Measurements from ENCODE around the gene FBXL19.
"Not testable (repeated sequence)": the region's sequence is repeated elsewhere in the genome, so short reads cannot be mapped to it uniquely, and the experiment has no call there.

FBXL19 gene, protein sequence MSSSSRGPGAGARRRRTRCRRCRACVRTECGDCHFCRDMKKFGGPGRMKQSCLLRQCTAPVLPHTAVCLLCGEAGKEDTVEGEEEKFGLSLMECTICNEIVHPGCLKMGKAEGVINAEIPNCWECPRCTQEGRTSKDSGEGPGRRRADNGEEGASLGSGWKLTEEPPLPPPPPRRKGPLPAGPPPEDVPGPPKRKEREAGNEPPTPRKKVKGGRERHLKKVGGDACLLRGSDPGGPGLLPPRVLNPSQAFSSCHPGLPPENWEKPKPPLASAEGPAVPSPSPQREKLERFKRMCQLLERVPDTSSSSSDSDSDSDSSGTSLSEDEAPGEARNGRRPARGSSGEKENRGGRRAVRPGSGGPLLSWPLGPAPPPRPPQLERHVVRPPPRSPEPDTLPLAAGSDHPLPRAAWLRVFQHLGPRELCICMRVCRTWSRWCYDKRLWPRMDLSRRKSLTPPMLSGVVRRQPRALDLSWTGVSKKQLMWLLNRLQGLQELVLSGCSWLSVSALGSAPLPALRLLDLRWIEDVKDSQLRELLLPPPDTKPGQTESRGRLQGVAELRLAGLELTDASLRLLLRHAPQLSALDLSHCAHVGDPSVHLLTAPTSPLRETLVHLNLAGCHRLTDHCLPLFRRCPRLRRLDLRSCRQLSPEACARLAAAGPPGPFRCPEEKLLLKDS

DNA sequence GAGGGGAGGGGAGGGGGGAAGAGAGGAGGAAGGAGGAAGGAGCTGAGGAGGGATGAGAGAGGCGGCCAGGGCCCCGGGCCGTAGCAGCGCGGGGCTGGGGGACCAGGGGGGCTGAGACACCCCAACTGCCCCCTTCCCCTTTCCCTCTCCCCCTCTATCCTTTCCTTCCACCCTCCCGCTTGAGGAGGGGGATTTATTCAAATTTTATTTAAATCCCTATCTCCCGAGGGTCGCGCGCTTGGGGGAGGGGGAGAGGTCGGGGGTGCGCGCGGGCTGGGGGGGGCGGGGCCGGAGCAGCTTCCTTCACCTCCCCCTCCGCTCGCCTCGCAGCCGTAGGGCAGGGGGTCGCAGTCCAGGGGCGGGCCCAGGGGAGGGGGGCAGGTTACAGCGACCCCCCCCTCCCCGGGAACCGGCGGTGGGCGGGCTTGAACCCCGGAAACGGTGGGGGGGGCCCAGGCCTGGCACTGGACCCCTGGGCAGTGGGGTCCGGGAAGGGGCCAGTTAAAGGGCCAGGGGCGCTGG is at the start of gene FBXL19:
Gene FBXL19 (plus strand): TSS at position 19 of the 522 bp plus-strand sequence. CDS start 2,183 bp downstream, outside the sequence.
- DNase-seq, result no peak

DNA sequence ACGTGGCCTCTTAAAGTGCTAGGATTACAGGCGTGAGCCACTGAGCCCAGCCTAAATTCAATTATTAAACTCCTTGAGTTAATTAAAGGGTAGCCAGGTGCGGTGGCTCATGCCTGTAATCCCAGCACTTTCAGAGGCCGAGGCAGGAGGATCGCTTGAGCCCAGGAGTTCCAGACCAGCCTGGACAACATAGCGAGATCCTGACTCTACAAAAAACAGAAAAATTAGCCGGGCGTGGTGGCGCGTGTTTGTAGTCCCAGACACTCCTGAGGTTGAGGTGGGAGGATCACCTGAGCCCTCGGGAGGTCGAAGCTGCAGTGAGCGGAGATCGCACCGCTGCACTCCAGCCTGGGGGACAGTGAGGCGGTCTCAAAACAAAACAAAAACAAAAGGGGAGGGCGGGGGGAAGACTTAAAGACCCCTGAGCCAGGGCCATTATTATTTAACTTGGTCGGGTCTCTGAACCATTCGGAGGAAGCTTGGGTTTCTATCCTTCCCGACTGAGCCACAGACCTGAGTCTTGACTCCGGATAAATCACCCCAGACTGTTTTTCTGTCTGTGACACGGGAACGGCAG is 49.0 kb upstream of the FBXL19 start:
- DNase-seq, result no peak

DNA sequence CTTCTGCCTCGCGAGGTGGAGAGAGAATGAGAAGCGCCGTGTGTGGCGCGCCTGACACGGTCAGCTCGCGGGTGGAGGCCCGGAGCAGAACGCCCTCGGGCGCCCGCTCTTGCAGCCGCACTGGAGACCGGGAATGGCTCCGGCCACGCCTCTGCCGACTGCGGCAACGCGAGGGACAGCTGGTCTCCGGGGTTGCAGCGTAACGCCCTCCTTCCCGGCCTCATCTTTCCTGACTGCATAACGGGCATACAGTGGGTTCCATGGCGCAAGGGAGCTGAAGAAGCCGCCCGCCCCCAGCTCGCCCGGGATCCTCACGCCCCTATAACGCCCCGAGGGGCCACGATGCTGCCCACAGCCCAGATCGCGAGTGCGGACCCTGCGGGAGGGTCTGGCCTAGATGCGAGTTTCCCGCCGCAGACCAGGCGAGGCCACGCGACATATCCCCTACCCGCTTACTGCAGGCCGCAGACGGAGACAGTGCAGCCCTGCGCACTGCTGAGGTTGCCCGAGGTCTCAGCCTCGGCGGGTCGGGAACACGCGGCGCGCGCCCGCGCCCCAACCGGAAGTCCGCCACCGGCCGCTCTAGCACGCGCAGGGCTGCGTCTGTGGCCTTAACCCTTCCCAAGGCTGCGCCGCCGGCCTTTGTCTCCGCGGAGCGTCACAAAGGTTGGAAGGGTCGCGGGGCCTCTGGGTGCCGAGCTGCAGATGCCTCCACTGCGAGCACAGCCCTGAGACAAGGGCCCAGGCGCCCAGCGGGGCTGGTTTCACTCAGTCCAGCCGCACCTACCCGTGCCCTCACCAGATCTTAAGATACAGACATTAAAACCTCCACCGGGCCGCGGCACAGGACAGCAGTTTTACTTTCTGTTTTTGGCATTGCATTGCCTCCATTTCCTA is 48.3 kb upstream of the FBXL19 start:
- DNase-seq, result peak; percentile 97

DNA sequence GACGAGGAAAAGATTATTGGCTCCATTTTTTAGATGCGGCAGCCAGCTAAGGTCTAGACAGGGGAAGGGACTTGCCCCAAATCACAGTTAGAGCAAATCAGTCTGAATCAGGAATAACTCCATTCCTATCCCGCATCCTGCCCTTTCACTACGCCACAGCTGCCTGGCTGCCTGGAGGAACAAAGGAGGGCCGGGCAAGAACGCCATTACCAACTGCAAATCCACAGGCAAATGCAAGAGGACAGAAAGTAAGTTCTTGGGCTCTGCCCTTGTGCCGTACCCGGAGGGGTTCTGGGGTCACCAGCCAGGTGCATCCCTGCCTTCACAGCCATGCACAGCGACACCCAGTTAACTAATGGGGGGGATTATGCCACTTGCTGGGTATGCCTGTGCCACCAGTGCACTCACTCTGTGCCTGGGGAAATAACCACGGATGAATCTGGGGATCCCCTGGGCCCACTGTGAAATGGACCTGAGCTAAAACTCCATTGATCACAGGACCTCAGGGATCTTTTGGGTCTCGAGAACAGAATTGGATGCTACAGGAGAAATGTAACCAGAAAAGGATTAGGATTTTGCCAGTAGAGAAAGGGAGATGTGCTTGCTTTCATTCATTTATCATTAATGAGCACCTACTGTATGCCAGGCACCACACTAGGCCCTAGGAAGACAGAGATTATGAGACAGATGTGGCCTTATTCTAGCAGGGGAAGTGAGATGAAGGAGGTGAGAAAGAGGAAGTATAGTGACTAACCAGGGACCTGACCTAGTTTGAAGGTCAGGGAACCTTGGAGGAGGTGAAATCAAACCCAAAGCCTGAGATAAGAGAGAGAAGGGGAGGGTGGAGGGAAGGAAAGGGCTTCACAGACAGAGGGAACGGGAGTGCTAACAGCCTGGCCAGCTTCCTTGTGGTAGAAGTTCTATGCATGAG is 47.2 kb upstream of the FBXL19 start:
- DNase-seq, result no peak

DNA sequence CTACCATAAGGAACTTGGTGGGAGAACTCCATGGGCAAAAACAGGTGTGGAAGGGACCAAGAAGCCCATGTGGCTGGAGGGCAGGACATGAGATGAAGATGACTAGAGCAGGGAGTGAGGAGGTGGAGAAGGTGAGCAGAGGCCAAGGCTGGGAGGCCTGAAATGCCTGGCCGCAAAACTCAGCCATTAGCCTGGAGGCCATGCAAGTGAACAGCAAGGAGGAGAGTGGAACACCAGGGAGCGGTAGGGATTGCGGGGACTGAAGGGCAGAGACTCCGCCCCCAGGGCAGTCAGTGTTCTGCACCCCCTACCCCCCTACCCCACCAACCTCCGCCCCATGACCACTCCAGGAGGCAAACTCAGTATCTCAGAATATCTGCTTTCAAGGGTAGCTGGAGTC is 46.5 kb upstream of the FBXL19 start:
- peak; percentile 37 for DNase-seq

DNA sequence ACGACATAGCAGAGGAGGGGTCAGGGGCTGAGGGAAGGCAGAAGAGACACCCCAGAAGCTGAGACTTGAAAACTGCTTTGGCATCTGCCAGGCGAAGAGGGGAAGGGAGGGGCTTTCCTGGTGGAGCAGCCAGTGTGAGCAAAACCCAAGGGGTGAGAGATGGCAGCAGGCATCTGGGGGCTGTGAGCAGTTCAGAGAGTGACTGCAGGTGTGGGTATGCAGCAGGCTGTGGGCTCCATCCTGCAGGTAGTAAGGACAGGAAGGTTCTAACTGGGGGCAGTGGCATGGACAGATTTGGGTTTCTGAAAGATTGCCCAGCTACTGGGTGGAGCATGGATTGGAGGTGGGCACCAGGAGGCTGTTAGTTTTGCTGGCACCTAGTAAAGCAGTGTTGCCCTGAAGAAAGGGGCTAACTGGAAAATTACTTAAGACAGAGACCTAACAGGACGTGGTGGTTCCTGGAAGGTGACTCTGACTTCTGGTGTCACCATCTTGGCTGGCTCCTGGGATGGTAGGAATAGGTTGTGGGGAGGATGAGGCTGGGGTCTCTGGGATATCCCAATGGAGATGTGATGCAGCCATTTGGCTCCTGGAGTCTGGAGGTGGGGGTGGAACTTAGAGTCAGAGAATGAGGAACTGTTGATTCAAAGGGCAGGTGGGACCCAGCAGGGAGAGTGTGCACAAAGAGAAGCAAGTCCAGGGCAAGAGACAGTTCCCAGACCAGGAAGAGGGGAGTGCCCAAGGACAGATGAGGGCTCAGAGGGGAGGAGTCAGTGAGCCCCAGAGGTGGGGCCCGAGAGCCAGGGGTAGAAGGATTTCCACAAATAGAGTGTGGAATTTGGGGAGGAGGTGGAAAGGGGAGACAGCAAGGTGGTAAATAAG is 40.7 kb upstream of the FBXL19 start:
- DNase-seq, result no peak

DNA sequence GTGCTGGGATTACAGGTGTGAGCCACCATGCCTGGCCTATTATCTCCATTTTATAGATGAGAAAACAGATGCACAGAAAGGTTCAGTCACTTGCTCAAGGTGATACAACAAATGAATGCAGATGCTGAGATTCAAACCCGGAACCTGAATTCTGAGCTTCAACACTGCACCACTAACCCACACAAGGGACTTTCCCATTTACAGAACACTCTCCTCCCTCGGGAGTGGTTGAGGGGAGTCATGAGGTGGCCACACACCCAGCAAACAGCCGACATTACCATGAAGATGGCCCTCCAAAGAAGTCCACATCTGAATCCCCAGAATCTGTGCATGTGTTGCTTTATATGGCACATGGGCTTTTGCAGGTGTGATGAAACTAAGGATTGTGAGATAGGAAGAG is 38.6 kb upstream of the FBXL19 start:
- no peak for DNase-seq

DNA sequence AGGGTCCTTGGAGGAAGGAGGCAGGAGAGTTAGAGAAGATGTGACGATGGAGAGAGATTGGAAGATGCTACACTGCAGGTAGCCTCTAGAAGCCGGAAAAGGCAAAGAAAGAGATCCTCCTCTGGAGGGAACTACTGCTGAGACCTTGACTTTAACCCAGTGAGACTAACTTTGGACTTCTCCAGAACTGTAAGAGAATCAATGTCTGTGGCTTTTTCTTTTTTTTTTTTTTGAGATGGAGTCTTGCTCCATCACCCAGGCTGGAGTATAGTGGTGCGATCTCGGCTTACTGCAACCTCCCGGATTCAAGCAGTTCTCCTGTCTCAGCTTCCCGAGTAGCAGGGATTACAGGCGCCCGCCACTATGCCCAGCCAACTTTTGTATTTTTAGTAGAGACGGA is 38.2 kb upstream of the FBXL19 start:
- no peak for DNase-seq

DNA sequence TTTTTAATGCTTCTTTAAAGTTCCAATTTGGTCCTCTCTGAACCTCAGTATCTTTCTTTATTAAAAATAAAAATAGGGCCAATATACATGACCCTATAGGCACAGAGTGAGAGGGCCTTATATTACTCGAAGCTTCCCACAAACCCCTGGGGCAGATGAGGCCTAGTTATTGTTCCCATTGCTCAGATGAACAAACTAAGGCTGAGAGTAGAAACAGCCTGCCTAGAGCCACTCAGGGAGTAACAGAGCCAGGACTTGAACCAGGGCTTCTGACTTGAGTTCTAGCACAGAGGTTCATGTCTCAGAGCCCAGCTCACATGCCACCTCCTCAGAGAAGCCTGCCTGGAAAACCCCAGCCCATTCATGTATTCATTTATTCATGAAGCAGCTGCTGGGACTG is 37.2 kb upstream of the FBXL19 start:
- DNase-seq, result no peak

DNA sequence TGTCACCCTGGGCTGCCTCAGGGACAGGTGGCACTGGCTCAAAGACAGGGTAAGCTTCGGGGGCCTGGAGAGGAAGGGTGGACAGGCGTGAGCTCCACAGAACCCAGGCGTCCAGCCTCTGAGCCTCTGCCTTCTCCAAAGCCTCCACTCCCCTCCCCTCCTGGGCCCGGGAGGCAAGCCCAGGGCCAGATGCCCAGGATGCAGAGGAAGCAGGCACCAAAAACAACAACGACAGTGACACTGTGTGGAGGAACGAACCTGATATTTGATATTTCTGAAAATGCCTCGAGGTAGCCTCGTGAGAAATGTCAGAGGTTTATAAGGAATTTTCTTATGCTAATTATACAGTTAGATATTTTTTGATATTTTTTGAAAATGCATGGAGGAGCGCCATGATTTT is 35.4 kb upstream of the FBXL19 start:
- no peak for DNase-seq

DNA sequence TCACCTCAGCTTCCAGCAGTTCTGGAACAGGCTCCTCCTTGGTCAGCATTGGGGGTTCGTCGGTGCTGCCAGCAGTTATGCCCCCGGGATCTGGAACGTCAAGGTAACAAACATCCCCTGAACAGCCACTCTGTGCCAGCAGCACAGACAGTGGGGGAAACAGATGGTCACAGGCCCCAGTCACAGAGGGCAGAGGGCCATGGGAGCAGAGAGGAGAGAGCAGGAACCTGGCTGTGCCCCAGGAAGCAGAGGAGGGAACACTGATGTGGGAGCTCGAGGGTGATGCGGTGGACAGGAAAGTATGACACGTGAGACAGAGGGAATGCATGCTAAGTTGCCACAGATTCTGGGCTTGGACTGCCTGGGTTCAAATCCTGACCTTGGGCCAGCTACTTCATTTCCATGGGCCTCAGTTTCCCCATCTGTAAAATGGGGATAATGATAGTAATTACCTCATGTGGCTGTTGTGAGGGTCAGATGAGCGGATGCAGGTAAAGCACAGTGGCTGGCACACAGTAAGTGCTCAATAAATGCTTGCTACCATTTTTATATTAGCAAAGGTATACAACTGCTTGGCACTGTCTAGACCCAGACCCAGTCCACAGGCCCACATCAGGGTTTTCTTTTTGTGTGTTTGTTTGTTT is 34.4 kb upstream of the FBXL19 start:
- no peak for DNase-seq

DNA sequence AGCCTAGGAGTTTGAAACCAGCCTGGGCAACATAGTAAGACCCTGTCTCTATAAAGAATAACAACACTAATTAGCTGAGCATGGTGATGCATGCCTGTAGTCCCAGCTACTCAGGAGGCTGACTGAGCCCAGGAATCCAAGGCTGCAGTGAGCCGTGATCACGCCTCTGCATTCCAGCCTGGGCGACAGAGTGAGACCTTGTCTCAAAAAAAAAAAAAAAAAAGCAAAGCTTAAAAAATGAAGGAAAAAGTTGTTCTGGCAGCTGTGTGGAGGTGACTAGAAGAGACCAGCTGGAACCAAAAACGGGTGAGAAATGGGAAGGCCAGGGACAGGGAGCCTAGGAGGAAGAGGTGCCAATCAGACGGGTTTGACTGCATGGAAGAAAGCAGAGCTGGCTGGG is 33.7 kb upstream of the FBXL19 start:
- no peak for DNase-seq

DNA sequence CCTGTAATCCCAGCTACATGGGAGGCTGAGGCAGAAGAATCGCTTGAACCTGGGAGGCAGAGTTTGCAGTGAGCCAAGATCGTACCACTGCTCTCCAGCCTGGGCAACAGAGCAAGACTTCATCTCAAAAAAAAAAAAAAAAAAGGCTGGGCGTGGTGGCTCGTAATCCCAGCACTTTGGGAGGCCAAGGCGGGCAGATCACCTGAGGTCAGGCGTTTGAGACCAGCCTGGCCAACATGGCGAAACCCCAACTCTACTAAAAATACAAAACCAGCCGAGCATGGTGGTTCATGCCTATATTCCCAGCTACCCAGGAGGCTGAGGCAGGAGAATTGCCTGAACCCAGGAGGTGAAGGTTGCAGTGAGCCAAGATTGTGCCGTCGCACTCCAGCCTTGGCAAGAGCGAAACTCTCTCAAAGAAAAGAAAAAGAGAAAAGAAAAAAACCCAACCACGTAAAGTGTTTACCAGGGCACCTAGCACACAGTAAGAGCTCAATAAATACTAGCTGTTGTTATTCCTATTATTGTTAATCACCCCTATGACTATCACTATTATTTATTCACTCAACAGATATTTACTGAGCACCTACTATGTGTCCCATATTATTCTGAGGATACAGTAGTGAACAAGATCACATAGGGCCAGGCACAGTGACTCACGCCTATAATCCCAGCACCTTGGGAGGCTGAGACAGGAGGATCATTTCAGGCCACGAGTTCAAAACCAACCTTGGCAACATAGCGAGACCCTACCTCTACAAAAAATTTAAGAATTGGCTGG is 32.1 kb upstream of the FBXL19 start:
- DNase-seq, result not testable (repeated sequence)

DNA sequence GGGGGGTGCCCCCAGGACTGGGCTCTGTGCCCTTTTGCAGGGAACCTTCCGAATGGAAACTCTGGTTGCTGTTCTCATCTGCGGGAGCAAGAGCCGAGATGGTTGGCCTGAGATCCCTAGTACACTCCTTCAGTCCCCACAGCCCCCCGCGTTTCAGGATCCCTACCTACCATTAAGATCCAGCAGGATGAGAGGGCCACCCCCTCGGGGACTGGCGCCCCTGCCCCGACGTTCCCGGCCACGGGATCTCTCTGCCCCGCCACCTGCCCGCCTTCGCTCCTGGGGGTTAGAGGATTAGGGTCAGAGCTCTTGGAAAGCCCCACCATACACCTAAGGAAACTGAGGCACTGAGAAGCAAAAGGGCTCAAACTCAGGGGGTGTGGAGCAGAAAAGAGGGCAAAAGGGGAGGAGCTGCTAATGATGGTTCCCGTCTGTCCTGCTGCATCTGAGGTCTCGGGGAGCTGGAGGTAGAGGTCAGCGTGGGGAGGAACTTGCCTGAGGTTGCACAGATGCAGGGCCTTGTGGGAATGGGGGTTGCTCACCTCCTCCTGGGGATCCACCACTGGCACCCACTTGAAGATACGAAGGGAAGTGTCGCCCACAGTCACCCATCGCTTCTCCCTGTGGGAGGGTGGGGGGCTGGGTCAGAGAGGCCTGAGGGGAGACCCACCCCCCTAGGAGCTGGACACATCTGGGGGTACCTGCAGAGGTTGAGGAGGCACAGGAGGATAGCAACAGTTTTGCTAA is 30.5 kb upstream of the FBXL19 start:
- DNase-seq, result no peak

DNA sequence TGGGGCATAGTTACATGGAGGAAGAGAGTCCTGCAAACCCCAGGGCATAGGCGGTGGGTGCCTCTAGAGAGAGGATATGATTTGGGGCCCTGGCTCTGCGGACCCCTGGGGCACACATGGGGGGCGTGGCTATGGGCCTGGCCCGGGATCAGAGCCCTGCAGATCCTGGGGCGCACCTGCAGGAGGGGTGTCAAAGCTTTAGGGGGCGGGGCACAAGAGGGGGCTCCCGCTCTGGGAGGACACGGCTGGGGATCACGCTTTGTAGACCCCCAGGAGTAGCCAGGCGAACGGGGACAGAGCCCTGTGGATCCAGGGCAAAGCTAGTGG is 30.0 kb upstream of the FBXL19 start:
- DNase-seq, result no peak

DNA sequence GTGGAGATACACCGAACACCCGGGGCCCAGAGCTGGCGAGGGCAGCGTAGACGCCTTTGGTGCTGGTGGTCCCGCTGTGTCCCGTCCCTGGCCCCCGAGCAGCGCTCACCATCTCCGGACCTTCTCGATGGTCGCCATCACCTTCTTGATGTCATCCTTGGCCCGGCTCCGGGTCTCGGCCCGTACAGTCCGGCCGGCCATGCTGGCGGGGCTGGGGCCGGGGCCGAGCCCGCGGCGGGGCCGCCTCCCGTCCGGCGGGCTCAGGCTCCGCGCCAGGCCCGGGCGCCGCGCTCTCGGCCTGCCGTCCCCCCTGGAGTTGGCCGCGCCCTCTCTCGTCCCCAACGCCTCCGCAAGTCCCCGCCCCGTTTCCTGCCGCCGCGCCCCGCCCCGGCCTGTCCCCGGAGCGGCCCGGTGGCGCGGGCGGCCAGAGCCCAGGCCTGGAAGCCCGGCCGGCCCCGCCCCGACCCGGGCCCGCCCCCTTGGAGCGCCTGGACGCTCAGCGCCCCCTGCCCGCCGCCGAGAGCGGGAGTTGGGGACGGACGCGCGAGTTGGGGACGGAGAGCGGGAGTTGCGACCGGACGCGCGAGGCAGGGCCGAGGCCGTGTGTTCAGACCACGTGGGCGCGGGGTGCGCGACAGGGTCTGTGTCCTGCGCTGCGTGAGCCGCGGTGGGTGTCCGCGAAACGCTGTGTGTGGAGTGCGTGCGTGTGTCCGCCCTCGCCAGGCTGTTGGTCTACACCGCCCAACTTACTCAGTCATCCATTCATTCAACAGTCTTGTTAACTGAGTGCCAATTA is 29.4 kb upstream of the FBXL19 start, which contains the start of gene BCL7C:
Gene BCL7C (minus strand): TSS at position 334 of the 796 bp plus-strand sequence. CDS start 133 bp downstream, at position 201.
- DNase-seq, result peak; percentile 94

DNA sequence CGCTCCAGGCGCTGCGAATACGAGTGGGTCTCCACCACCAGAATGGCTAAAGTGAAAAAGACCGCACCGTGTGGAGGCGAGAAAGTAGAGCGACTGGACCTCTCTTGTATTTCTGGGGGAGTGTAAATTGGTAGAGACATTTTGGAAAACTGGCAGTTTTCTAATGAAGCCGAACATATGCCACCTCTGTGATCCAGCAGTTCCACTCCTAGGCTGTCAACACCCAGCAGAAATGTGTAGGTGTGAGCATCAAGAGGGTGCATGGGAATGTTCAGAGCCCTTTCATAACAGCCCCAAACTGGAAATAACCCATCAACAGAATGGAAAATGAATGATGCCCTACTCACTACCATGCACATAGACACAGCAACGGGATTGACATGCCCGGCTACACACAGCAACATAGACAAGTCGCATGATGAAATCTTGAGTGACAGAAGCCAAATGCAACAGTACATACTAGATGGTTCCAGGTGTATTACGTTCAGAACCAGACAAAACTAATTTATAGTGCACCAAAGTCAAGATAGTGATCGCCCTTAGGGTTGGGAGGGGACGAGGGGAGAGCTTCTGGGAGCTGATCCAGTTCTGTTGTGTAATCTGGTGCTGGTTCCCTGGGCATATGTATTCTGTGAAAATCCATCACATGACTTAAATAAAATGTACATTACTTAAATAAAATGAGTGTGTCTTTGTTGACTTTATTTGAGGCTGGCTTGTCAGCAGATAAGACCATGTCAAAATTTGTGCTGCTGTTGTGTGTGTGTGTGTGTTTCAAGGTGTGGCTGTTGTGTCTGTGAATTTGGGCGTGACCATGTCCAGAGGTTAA is 28.6 kb upstream of the FBXL19 start:
- peak; percentile 8 for DNase-seq

Data from eye (tissue), 1 donor.